Smooth muscle cell (in vitro differentiated cells): ENCODE data around the gene SMAD7. TPM values are rescaled to one million over a fixed set of nuclear protein-coding genes. Genes with fewer than 3 reads are reported as not detected.

Experiments
- DNase-seq: peaks from one replicate; lab custom pipeline; 2025; ENCODE audit not compliant: unreplicated experiment; lab: John Stamatoyannopoulos, UW
- H2AFZ ChIP-seq: fragments of 200-600 bp; sonication (generic); 2 replicates; pipeline ENCODE4 v1.6.0; 2016; ENCODE audit warnings: antibody characterized with exemption, low read depth, mild to moderate bottlenecking
- H3F3A ChIP-seq: fragments of 200-600 bp; sonication (generic); 2 replicates; pipeline ENCODE4 v1.6.0; 2017; ENCODE audit warnings: antibody characterized with exemption, low read depth
- H3K27ac ChIP-seq: fragments of 200-600 bp; sonication (generic); 2 replicates; pipeline ENCODE4 v1.5.1; 2016; ENCODE audit warnings: low read depth, mild to moderate bottlenecking
- H3K27me3 ChIP-seq: fragments of 200-600 bp; sonication (generic); 2 replicates; pipeline ENCODE4 v1.6.1; 2016; ENCODE audit warnings: low read depth, mild to moderate bottlenecking
- H3K36me3 ChIP-seq: fragments of 200-600 bp; sonication (generic); 2 replicates; pipeline ENCODE4 v1.5.1; 2016; ENCODE audit warnings: low read depth
- H3K4me1 ChIP-seq: fragments of 200-600 bp; sonication (generic); 2 replicates; pipeline ENCODE4 v1.5.1; 2016; ENCODE audit warnings: low read depth
- H3K4me2 ChIP-seq: fragments of 200-600 bp; sonication (generic); 2 replicates; pipeline ENCODE4 v1.6.0; 2016; ENCODE audit warnings: mild to moderate bottlenecking
- H3K4me3 ChIP-seq: fragments of 200-600 bp; sonication (generic); 2 replicates; pipeline ENCODE4 v1.5.1; 2016; ENCODE audit warnings: mild to moderate bottlenecking
- H3K79me2 ChIP-seq: fragments of 200-600 bp; sonication (generic); 2 replicates; pipeline ENCODE4 v1.6.0; 2016; ENCODE audit warnings: low read depth, mild to moderate bottlenecking
- H3K9ac ChIP-seq: fragments of 200-600 bp; sonication (generic); 2 replicates; pipeline ENCODE4 v1.6.0; 2016; ENCODE audit warnings: low read depth
- H3K9me3 ChIP-seq: fragments of 200-600 bp; sonication (generic); replicated peaks from 2 replicates; pipeline ENCODE4 v1.5.1; 2016; ENCODE audit warnings: low read depth
- H4K20me1 ChIP-seq: fragments of 200-600 bp; sonication (generic); 2 replicates; pipeline ENCODE4 v1.6.0; 2016; ENCODE audit warnings: low read depth
- WGBS: methylation state at CpG from one replicate; pipeline ENCODE4 v1.1.7; 2016; ENCODE audit warnings: low lambda C conversion rate; 5-methylcytosine and 5-hydroxymethylcytosine counted together
- polyA plus RNA-seq: library from polyadenylated mRNA; unstranded; fragments of >200 nt; fragmentation: Nextera tagmentation; extraction: Ambion mirVana; gene quantifications from 2 replicates; pipeline ENCODE4 v1.2.1, GENCODE V29; 2016
- total RNA-seq: library from RNA; depleted of rRNA; stranded (reverse); fragments of >200 nt; gene quantifications from 2 replicates; pipeline ENCODE4 v1.2.3, GENCODE V29; 2014
- TF ChIP-seq, protein P1 (sequence below): fragments of 200-600 bp; sonication (generic); IDR thresholded peaks from 2 replicates; pipeline ENCODE4 v1.5.1; 2017; ENCODE audit warnings: borderline replicate concordance, mild to moderate bottlenecking, antibody characterized with exemption; ENCODE audit not compliant: insufficient read depth, poor library complexity, severe bottlenecking

SMAD7 gene
- total and polyA plus RNA-seq, 2 experiments from 2014 or later: 114 to 134 TPM

DNA sequence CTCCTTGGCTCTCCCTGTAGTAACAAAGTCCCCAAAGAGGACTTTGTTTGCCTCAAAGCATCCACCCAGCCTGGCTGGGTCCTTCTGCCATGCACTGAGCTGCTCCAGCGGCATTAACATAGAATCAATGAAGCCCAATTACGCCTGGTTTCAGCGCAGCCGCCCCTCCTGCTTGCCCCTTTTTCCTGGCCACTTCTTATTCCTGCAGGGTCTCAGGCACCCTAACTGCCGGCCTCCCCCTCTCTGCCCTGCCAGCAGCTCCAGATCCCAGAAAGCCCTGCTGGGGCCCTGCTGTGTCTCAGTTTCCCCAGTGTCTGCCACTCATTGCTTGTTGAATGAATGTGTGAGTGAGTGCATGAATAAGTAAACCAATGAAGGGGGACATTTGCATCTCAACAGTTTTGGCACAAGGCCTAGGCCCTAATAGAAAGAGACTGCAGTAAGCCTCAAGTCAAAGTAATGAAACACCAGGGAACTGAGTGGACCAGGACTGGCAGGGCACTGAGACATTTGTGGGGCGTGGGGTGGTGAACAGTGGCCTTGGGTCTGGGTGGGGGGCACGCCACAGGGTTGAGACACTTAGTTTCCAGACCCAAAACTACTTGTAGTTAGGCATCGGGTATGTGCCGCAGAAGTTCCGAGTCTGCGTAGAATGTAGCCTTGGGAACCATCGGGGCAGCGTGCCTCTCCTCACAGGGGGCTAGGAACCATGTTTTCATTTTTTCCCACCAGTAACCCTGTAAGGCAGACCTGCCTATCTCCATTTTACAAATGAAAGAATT is 60.6 kb downstream of the SMAD7 start:
- H3K27me3 ChIP-seq: no peaks in the 10 kb centered on the region
- peaks cover 14% of the 10 kb centered on the region for H3K79me2 ChIP-seq
- H3K27ac ChIP-seq: no peak overlapping the region
- no peaks in the 10 kb centered on the region for H3F3A ChIP-seq
- 93% methylated on average over 13 of the region's 13 CpGs for WGBS
- no peaks in the 10 kb centered on the region for H4K20me1 ChIP-seq
- H3K9me3 ChIP-seq: no peaks in the 10 kb centered on the region
- peaks cover 5% of the 10 kb centered on the region for H3K4me1 ChIP-seq
- H3K9ac ChIP-seq: no peak overlapping the region
- H3K4me2 ChIP-seq: peak overlapping the region; percentile 68
- H2AFZ ChIP-seq: no peak overlapping the region
- DNase-seq: no peak
- no peak overlapping the region for H3K4me3 ChIP-seq
- TF ChIP-seq, protein P1, sequence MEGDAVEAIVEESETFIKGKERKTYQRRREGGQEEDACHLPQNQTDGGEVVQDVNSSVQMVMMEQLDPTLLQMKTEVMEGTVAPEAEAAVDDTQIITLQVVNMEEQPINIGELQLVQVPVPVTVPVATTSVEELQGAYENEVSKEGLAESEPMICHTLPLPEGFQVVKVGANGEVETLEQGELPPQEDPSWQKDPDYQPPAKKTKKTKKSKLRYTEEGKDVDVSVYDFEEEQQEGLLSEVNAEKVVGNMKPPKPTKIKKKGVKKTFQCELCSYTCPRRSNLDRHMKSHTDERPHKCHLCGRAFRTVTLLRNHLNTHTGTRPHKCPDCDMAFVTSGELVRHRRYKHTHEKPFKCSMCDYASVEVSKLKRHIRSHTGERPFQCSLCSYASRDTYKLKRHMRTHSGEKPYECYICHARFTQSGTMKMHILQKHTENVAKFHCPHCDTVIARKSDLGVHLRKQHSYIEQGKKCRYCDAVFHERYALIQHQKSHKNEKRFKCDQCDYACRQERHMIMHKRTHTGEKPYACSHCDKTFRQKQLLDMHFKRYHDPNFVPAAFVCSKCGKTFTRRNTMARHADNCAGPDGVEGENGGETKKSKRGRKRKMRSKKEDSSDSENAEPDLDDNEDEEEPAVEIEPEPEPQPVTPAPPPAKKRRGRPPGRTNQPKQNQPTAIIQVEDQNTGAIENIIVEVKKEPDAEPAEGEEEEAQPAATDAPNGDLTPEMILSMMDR: no peak
- H3K36me3 ChIP-seq: no peaks in the 10 kb centered on the region

DNA sequence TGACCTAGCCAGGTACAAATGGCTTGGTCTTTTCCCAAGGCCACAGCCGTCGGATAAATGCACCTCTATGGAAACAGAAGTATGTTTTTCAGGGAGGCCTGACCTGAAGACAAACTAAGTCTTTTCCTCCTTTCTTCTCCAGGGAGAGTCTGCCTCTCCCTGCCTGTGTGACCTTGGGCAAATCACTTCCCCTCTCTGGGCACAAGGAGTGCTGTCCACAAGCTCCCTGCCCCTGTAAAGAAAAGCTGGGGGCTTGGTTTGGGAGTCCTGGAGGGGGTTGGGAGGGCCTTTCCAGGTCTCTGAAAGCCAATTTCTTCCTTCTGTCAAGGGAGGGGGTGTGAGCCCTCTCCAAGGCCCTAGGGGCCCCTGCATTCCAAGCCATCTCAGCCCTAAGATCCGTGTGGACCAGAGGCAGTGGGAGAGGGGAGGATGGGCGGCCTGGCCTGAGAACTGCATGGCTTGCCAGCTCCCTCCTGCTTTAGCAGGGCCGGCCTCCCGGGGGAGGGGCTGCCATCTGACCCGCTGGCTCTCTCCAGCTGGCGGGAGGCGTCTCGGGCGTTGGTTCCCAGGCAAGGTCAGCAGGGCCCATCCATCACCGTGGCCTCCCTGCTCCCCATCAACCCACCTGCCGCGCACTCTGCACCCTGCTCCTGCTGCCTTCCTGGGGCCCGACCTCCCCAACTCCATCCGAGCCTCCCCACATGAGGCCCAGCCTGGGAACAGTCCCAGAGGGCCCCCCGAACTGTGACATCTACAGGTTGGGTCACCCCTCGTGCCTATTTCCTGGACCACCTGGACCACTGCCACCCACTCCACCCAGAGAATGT is 61.4 kb downstream of the SMAD7 start:
- H3K4me2 ChIP-seq: peak overlapping the region; percentile 68
- H3K36me3 ChIP-seq: no peaks in the 10 kb centered on the region
- H3K9me3 ChIP-seq: no peaks in the 10 kb centered on the region
- peaks cover 5% of the 10 kb centered on the region for H3K4me1 ChIP-seq
- no peak overlapping the region for H2AFZ ChIP-seq
- H3F3A ChIP-seq: no peaks in the 10 kb centered on the region
- no peak overlapping the region for H3K9ac ChIP-seq
- no peak for DNase-seq
- TF ChIP-seq, protein P1: no peak
- no peaks in the 10 kb centered on the region for H4K20me1 ChIP-seq
- H3K27ac ChIP-seq: no peak overlapping the region
- H3K79me2 ChIP-seq: peaks cover 19% of the 10 kb centered on the region
- no peaks in the 10 kb centered on the region for H3K27me3 ChIP-seq
- no peak overlapping the region for H3K4me3 ChIP-seq
- WGBS: 57% methylated on average over 15 of the region's 18 CpGs

DNA sequence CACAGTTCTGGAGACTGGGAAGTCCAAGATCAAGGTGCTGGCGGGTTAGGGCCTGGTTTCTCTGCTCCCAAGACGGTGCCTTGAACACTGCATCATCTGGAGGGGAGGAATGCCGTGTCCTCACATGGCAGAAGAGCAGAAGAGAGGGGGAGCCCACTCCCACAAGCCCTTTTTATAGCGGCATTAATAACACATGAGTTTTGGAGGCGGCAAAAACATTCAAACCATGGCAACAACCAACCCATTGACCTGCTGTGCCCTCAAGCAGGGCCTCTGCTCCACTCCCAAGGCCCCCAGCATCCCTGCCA is 62.0 kb downstream of the SMAD7 start:
- Histone ChIP-seq H3K4me3 (no peak overlapping the region), H3K36me3 (no peaks in the 10 kb centered on the region), H3K4me1 (peaks cover 5% of the 10 kb centered on the region), H3K9ac (no peak overlapping the region), H3K27me3 (no peaks in the 10 kb centered on the region), H3K4me2 (peak overlapping the region; percentile 68), H3K79me2 (peaks cover 25% of the 10 kb centered on the region), H2AFZ (no peak overlapping the region), H3K9me3 (no peaks in the 10 kb centered on the region), H3K27ac (no peak overlapping the region), H3F3A (no peaks in the 10 kb centered on the region), H4K20me1 (no peaks in the 10 kb centered on the region)
- no peak for DNase-seq
- 97% methylated on average over 5 of the region's 5 CpGs for WGBS
- TF ChIP-seq, protein P1: no peak
